H9 (cell line): ENCODE results near the gene DOK6. TPM values are rescaled to one million over a fixed set of nuclear protein-coding genes. Genes with fewer than 3 reads are reported as not detected.

Experiments used
- DNase-seq: peaks from one replicate; pipeline ENCODE4 v3.0.0-alpha.2; 2017
- H2AFZ ChIP-seq: one replicate; pipeline ENCODE4 v1.6.1; 2013; ENCODE audit warnings: mild to moderate bottlenecking, low read length, control low read depth, moderate library complexity
- H2AK5ac ChIP-seq: 2 replicates; pipeline ENCODE4 v1.6.1; 2013; ENCODE audit warnings: low read length, control low read depth, mixed read lengths; ENCODE audit not compliant: insufficient read length
- H2BK120ac ChIP-seq: one replicate; pipeline ENCODE4 v1.6.1; 2013; ENCODE audit warnings: low read depth, mild to moderate bottlenecking, low read length, control low read depth, inconsistent platforms; ENCODE audit not compliant: poor library complexity, severe bottlenecking
- H2BK12ac ChIP-seq: 2 replicates; pipeline ENCODE4 v1.6.1; 2013; ENCODE audit warnings: low read length, control low read depth, mixed read lengths, low read depth; ENCODE audit not compliant: insufficient read length
- H2BK15ac ChIP-seq: 2 replicates; pipeline ENCODE4 v1.6.1; 2013; ENCODE audit warnings: low read depth, low read length, control low read depth
- H2BK20ac ChIP-seq: one replicate; pipeline ENCODE4 v1.6.1; 2013; ENCODE audit warnings: low read depth, mild to moderate bottlenecking, low read length, control low read depth, inconsistent platforms; ENCODE audit not compliant: poor library complexity, severe bottlenecking
- H2BK5ac ChIP-seq: 2 replicates; pipeline ENCODE4 v1.6.1; 2013; ENCODE audit warnings: low read length, control low read depth, mixed read lengths; ENCODE audit not compliant: insufficient read length
- H3K14ac ChIP-seq: 2 replicates; pipeline ENCODE4 v1.6.1; 2013; ENCODE audit warnings: low read length, control low read depth; ENCODE audit not compliant: insufficient read depth
- H3K18ac ChIP-seq: 2 replicates; pipeline ENCODE4 v1.6.1; 2013; ENCODE audit warnings: low read depth, mild to moderate bottlenecking, mixed read lengths, low read length, control low read depth; ENCODE audit not compliant: insufficient read length
- H3K23ac ChIP-seq: 2 replicates; pipeline ENCODE4 v1.6.1; 2013; ENCODE audit warnings: low read length, control low read depth, mixed read lengths, low read depth; ENCODE audit not compliant: insufficient read length
- H3K23me2 ChIP-seq: 2 replicates; pipeline ENCODE4 v1.6.1; 2013; ENCODE audit warnings: low read depth, mild to moderate bottlenecking, mixed read lengths, low read length, control low read depth; ENCODE audit not compliant: insufficient read length, poor library complexity, severe bottlenecking
- H3K27ac ChIP-seq: 2 replicates; pipeline ENCODE4 v1.5.1; 2013; ENCODE audit warnings: low read length, control low read depth, mixed read lengths, low read depth; ENCODE audit not compliant: insufficient read length
- H3K27me3 ChIP-seq: 2 replicates; pipeline ENCODE4 v1.6.1; 2013; ENCODE audit warnings: low read length, control low read depth, inconsistent platforms; ENCODE audit not compliant: insufficient read depth
- H3K4ac ChIP-seq: 2 replicates; pipeline ENCODE4 v1.6.1; 2013; ENCODE audit warnings: low read depth, mild to moderate bottlenecking, control low read depth, inconsistent platforms, low read length, moderate library complexity
- H3K4me1 ChIP-seq: 2 replicates; pipeline ENCODE4 v1.6.1; 2013; ENCODE audit warnings: low read length, control low read depth, inconsistent platforms; ENCODE audit not compliant: insufficient read depth
- H3K4me2 ChIP-seq: 2 replicates; pipeline ENCODE4 v1.6.1; 2013; ENCODE audit warnings: low read length, control low read depth, mixed read lengths; ENCODE audit not compliant: insufficient read length, insufficient read depth
- H3K56ac ChIP-seq: 2 replicates; pipeline ENCODE4 v1.6.1; 2013; ENCODE audit warnings: low read depth, mild to moderate bottlenecking, mixed read lengths, low read length, control low read depth; ENCODE audit not compliant: insufficient read length
- H3K79me1 ChIP-seq: 2 replicates; pipeline ENCODE4 v1.6.1; 2013; ENCODE audit warnings: low read depth, mild to moderate bottlenecking, moderate library complexity, low read length, control low read depth, inconsistent platforms; ENCODE audit not compliant: insufficient read depth, poor library complexity, severe bottlenecking
- H3K79me2 ChIP-seq: 2 replicates; pipeline ENCODE4 v1.6.1; 2013; ENCODE audit warnings: low read length, control low read depth, inconsistent platforms; ENCODE audit not compliant: insufficient read depth
- H3K9ac ChIP-seq: 2 replicates; pipeline ENCODE4 v1.6.1; 2013; ENCODE audit warnings: low read length, control low read depth, mixed read lengths; ENCODE audit not compliant: insufficient read length; ENCODE audit errors: extremely low read depth
- H3K9me3 ChIP-seq: one replicate; pipeline ENCODE4 v1.6.1; 2013; ENCODE audit warnings: low read depth, low read length, inconsistent platforms; ENCODE audit not compliant: control insufficient read depth
- H3T11ph ChIP-seq: one replicate; pipeline ENCODE4 v1.6.1; 2013; ENCODE audit warnings: mild to moderate bottlenecking, low read length, control low read depth, inconsistent platforms
- H4K20me1 ChIP-seq: one replicate; pipeline ENCODE4 v1.6.1; 2013; ENCODE audit not compliant: control insufficient read depth, insufficient read length, insufficient read depth
- H4K5ac ChIP-seq: 2 replicates; pipeline ENCODE4 v1.6.1; 2013; ENCODE audit warnings: low read depth, mild to moderate bottlenecking, mixed read lengths, low read length, control low read depth; ENCODE audit not compliant: insufficient read length
- H4K8ac ChIP-seq: replicated peaks from 2 replicates; pipeline ENCODE4 v1.6.1; 2013; ENCODE audit warnings: low read length, control low read depth, mixed read lengths, low read depth; ENCODE audit not compliant: insufficient read length
- H4K91ac ChIP-seq: 2 replicates; pipeline ENCODE4 v1.6.1; 2013; ENCODE audit warnings: low read depth, mild to moderate bottlenecking, moderate library complexity, mixed read lengths, low read length, control low read depth; ENCODE audit not compliant: insufficient read length
- H3K27ac Mint-ChIP-seq, 3 experiments: 2 replicates in 2 of 3; 3 replicates in 1 of 3; pipeline ENCODE4 v1.8.0; 2020 to 2021; ENCODE audit warnings: mixed read lengths in 3 of 3, mild to moderate bottlenecking in 1 of 3, moderate library complexity in 1 of 3
- H3K27me3 Mint-ChIP-seq: 2 replicates; pipeline ENCODE4 v1.8.0; 2021; ENCODE audit warnings: low read depth, mild to moderate bottlenecking, moderate library complexity, mixed read lengths
- H3K36me3 Mint-ChIP-seq, 3 experiments: 2 replicates in 2 of 3; 3 replicates in 1 of 3; pipeline ENCODE4 v1.8.0; 2020 to 2021; ENCODE audit warnings: low read depth in 3 of 3, mixed read lengths in 3 of 3; ENCODE audit not compliant: insufficient read depth in 1 of 3
- H3K4me1 Mint-ChIP-seq, 2 experiments: 2 replicates each; pipeline ENCODE4 v1.8.0; 2020; ENCODE audit warnings: mixed read lengths in 2 of 2
- H3K4me3 Mint-ChIP-seq, 2 experiments: 2 replicates in 1 of 2; 3 replicates in 1 of 2; pipeline ENCODE4 v1.8.0; 2020 to 2021; ENCODE audit warnings: mild to moderate bottlenecking in 2 of 2, mixed read lengths in 2 of 2, moderate library complexity in 1 of 2
- H3K9me3 Mint-ChIP-seq, 2 experiments: 2 replicates in 1 of 2; 3 replicates in 1 of 2; pipeline ENCODE4 v1.8.0; 2020; ENCODE audit warnings: mild to moderate bottlenecking in 2 of 2, mixed read lengths in 2 of 2, moderate library complexity in 1 of 2
- CTCF ChIP-seq: fragments of 200-600 bp; sonication (generic); conservative IDR thresholded peaks from 3 replicates; pipeline ENCODE4 v1.8.0; 2021; ENCODE audit warnings: antibody characterized with exemption, mild to moderate bottlenecking
- WGBS: extraction: QIAGEN DNeasy Blood & Tissue Kit; methylation state at CpG from one replicate; pipeline ENCODE4 v1.1.7; 2013; ENCODE audit warnings: missing lambda C conversion rate, low lambda C conversion rate, mixed read lengths; ENCODE audit not compliant: insufficient read length; ENCODE audit errors: extremely low coverage; 5-methylcytosine and 5-hydroxymethylcytosine counted together
- total RNA-seq: library from RNA; stranded (reverse); gene quantifications from 2 replicates; pipeline ENCODE4 v1.2.1, GENCODE V29; 2021

Gene DOK6
- total RNA-seq, 1 experiment from 2014 or later: 0.20 TPM

- Histone ChIP-seq H2BK12ac (no peak overlapping the region), H4K91ac (no peak overlapping the region), H3K27me3 (no peaks in the 10 kb centered on the region), H3K23ac (no peak overlapping the region), H4K8ac (no peak overlapping the region), H2AK5ac (no peak overlapping the region), H3K4ac (no peak overlapping the region), H2BK15ac (no peak overlapping the region), H4K20me1 (no peaks in the 10 kb centered on the region), H3K18ac (no peak overlapping the region), H3T11ph (no peak overlapping the region), H3K14ac (no peak overlapping the region), H3K79me1 (no peaks in the 10 kb centered on the region), H3K4me1 (no peaks in the 10 kb centered on the region), H3K56ac (no peak overlapping the region), H3K79me2 (no peaks in the 10 kb centered on the region), H3K9ac (no peak overlapping the region), H2AFZ (no peak overlapping the region), H3K9me3 (no peaks in the 10 kb centered on the region), H3K23me2 (no peaks in the 10 kb centered on the region), H2BK5ac (no peak overlapping the region), H3K4me2 (no peak overlapping the region), H4K5ac (no peak overlapping the region), H2BK20ac (no peak overlapping the region), H3K27ac (no peak overlapping the region), H2BK120ac (no peak overlapping the region)
- DNase-seq: no peak
- no CpG with 5 or more reads among the region's 4 CpGs for WGBS
- no peaks in the 10 kb centered on the region for H3K27me3 Mint-ChIP-seq
- peaks cover 8 to 10% of the 10 kb centered on the region in 2 experiments; a peak in 4 of 5 replicates for H3K9me3 Mint-ChIP-seq
- H3K27ac Mint-ChIP-seq: no peak overlapping the region
- no peak overlapping the region for H3K4me3 Mint-ChIP-seq
- peaks cover 0 to 13% (median 0%) of the 10 kb centered on the region in 3 experiments; a peak in 4 of 7 replicates for H3K36me3 Mint-ChIP-seq
- peaks cover 5 to 7% of the 10 kb centered on the region in 2 experiments; a peak in 3 of 4 replicates for H3K4me1 Mint-ChIP-seq
- no peak; the same call in 2 of the 3 replicates for TF ChIP-seq CTCF
Observed at GRCh38 chr18:69814861-69815385, 414.2 kb downstream of the DOK6 start.
